Measurements from ENCODE around the gene HSD17B7. TPM values are rescaled to one million over a fixed set of nuclear protein-coding genes. Genes with fewer than 3 reads are reported as not detected.
"Not testable (repeated sequence)": the region's sequence is repeated elsewhere in the genome, so short reads cannot be mapped to it uniquely, and the experiment has no call there.

Gene HSD17B7
- total RNA-seq: 4.6 TPM
- long read RNA-seq, partial matches to known transcripts: 0 of 2 reads
- long read RNA-seq, other reads (novel, unspliced or antisense): 0 of 2 reads

DNA sequence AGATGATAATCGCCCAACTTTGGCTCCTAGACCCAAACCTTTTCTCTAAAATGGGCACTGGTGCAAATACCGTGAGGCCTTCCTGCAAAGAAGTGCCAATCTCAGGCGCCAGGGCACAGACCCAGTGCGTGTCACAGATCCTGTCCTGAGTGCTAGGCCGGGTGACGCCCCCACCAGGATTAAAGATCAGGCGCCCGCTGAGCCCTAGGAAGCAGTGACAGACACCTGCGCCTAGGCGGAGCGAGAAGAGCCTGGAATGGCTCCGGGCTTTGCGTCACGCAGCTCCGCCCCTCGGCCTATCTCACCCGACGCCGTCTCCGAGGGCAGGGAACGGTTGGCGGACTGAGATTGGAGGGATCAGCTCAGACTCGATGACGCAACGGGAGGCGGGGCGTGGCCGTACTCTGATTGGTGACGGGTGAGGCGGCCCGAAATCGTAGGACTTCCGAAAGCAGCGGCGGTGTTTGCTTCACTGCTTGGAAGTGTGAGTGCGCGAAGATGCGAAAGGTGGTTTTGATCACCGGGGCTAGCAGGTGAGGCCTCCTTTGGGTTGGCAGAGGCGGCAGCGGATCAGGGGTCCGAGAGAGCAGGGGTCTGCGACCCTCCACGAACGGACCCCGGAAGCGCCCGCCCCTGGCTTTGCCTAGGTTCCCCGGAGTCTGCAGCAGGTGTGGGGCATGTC is at the start of gene HSD17B7:
Gene HSD17B7 (plus strand): TSS at position 400 of the 682 bp plus-strand sequence. CDS start 99 bp downstream, at position 499.
- intact Hi-C loops (cut with DNase I): not testable (repeated sequence)

DNA sequence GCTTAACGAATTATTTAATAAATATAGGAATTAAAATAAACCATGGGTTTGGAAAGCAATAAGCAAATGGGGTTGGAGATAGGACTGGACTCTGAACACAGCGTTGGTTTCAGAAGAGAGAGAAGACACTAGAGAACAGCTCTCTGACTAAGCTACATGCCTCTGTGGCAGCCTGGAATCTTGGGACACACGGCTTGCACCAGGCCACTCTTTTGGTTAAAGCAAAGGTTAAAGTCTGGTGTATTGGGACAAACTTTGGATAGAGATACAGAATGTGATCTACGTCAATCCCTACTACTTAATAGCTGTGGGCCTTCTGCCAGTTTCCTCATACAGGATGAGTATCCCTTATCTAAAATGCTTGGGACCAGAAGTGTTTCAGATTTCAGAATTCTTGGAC is 49.7 kb upstream of the HSD17B7 start:
- no peak for DNase-seq (ENCODE audit: low spot score)
- intact Hi-C loops (cut with DNase I): no loop called here

More for the DNA sequence above, at the start of gene HSD17B7:
- peak; percentile 92 for DNase-seq (ENCODE audit: low spot score)

DNA sequence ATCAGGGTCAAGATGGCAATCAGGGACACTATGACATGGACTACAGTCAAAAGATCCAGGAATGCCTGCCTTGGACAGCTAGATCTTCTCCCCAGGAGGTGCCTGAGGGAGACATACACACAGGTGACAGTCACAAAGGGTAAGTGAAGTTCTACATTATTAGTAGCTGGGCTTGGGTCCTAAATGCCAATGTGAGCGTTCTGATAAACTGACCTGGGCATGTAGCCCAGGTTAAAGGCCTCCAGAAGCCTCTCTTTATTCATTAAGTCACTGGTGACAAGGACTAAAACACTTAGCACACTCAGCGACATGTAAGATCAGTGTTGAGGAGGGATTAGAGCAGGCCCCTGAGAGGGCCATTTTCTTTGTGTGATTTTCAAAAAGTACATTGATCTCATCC is 48.9 kb upstream of the HSD17B7 start:
- intact Hi-C loops (cut with DNase I): no loop called here
- no peak for DNase-seq (ENCODE audit: low spot score)

DNA sequence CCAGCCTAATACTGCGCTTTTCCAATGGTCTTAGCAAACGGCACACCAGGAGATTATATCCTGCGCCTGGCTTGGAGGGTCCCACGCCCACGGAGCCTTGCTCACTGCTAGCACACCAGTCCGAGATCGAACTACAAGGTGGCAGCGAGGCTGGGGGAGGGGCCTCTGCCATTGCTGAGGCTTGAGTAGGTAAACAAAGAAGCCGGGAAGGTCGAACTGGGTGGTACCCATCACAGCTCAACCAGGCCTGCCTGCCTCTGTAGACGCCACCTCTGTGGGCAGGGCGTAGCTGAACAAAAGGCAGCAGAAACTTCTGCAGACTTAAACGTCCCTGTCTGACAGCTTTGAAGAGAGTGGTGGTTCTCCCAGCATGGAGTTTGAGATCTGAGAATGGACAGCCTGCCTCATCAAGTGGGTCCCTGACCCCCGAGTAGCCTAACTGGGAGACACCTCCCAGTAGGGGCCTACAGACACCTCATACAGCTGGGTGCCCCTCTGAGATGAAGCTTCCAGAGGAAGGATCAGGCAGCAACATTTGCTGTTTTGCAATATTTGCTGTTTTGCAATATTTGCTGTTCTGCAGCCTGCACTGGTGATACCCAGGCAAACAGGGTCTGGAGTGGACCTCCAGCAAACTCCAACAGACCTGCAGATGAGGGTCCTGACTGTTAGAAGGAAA is 44.1 kb upstream of the HSD17B7 start:
- DNase-seq (ENCODE audit: low spot score); intact Hi-C loops (cut with DNase I): not testable (repeated sequence)

DNA sequence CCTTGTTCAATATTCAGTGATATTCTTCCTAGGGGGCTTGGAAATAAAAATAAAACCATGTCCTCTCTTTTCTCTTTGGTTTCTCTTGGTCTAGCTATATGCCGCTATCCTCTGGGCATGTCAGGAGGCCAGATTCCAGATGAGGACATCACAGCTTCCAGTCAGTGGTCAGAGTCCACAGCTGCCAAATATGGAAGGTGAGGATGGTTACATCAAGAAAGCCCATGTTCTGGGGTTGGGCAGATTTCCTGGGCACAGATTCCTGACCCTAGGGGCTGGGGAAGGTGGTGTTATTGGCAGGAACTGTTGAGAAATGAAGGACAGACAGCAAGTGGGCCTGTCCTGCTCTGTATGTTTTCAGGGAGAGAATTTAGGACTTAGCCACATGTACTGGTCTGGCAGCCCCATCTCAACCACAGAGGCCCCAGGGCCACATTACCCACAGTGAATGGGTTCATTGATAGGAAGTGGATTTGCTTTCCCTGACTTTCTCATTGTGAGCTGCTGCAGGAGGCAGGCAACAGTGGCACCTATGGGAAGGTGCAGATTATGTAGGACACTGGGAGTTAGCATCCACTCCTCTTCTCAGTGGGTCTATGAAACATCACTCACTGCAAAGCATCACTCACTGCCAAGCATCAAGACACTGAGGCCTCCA is 37.4 kb upstream of the HSD17B7 start:
- intact Hi-C loops (cut with DNase I): loop anchor here (5.0 kb wide), 1 partner anchor 141 kb away; no protein-coding TSS in a partner anchor
- no peak for DNase-seq (ENCODE audit: low spot score)

GRCh38 chr1:162753998-162754585 is 36.4 kb upstream of the HSD17B7 start:
- DNase-seq (ENCODE audit: low spot score): no peak
- intact Hi-C loops (cut with DNase I): loop anchor here (5.0 kb wide), 1 partner anchor 142 kb away; no protein-coding TSS in a partner anchor

DNA sequence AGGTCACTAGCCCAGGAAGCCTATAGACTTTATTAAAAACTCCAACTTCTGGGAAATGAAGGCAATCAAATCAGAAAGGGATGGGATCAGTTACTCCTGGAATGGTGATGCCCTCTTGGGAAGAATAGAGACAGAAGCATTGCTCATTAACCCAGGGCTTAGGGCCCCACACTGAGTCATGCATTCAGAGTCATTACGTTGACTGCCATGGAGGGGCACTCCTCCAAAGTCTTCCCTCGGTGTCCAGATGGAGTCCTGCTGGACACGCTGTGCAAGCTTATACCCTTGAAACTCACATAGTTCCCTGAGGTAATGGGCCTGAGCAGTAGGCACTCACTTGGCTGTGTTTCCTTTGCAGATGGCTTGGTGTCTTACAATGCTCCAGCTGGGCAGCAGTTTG is 35.2 kb upstream of the HSD17B7 start:
- DNase-seq (ENCODE audit: low spot score): no peak
- intact Hi-C loops (cut with DNase I): no loop called here

GRCh38 chr1:162756523-162756922 is 34.0 kb upstream of the HSD17B7 start:
- intact Hi-C loops (cut with DNase I): no loop called here
- DNase-seq (ENCODE audit: low spot score): no peak

- intact Hi-C loops (cut with DNase I): no loop called here
- no peak for DNase-seq (ENCODE audit: low spot score)
Observed at GRCh38 chr1:162757476-162757875, 33.0 kb upstream of the HSD17B7 start.

GRCh38 chr1:162765788-162766187 is 24.7 kb upstream of the HSD17B7 start:
- intact Hi-C loops (cut with DNase I): no loop called here
- no peak for DNase-seq (ENCODE audit: low spot score)

DNA sequence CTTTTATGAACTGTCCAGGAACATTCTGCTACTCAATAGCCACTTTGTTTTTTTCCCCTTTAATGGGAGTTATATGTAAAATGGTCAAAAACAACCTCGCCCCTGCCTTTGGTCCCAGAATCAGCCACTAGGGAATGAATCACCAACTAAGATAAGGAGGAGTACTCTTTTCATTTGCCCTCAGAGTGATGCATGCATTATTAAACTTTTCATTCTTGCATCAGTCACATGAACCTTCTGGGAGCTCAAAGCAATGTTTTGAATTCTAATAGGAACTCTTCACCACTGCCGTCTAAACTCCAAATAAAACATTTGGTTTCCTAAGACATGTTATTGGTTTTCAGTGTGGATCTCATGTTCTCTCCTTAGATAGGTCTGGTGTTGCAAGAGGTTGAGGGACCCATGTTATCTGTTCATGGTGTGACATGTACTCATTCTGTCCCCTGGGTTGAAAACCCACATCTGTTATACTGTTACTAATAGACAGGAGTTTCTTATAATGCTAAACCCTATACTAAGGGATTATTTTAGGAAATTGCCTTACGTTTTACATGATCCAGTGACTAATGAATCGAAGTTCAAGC is 17.8 kb upstream of the HSD17B7 start:
- no peak for DNase-seq (ENCODE audit: low spot score)
- intact Hi-C loops (cut with DNase I): no loop called here

- DNase-seq (ENCODE audit: low spot score): no peak
- intact Hi-C loops (cut with DNase I): no loop called here
Observed at GRCh38 chr1:162774007-162774406, 16.5 kb upstream of the HSD17B7 start.

DNA sequence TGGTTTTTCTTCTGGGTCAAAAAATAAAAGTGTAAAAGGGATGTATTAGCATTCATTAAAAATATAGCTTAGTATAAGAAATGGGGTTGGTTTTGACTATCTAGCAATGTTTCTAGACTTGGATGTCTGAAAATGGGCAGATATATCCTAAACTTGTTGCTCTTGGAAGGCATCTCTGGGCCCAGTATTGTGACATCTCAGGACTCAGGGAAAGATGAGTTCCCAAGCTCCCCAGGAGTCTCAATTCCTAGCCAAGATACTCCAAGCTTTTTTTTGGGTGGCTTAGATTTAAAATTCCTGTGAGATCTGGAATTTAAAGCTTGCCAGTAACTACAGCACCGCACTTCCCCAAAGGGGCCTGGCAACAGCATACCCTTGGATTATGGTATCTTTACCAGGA is 11.5 kb upstream of the HSD17B7 start:
- intact Hi-C loops (cut with DNase I): no loop called here
- no peak for DNase-seq (ENCODE audit: low spot score)

GRCh38 chr1:162782671-162783070 is 7.8 kb upstream of the HSD17B7 start:
- no peak for DNase-seq (ENCODE audit: low spot score)
- intact Hi-C loops (cut with DNase I): no loop called here

DNA sequence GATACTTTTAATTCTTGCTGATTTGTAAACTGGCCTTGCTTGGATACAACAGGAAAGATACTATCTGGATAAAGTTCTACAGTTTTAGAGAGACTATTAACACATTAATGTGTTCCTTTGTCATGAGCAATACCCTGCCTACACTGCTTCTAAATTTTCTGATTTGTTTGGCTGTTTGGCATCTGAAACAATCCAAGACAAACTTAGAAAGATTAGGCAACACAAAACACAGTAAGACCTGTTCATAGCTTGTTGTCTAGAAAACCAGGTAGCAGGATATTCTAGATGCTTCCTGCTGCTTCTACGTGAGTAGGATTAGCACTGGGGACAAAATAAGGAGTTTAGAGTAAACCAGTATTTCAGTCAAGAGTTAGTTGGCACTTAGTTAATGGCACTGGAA is 5.6 kb upstream of the HSD17B7 start:
- intact Hi-C loops (cut with DNase I); DNase-seq (ENCODE audit: low spot score): not testable (repeated sequence)

DNA sequence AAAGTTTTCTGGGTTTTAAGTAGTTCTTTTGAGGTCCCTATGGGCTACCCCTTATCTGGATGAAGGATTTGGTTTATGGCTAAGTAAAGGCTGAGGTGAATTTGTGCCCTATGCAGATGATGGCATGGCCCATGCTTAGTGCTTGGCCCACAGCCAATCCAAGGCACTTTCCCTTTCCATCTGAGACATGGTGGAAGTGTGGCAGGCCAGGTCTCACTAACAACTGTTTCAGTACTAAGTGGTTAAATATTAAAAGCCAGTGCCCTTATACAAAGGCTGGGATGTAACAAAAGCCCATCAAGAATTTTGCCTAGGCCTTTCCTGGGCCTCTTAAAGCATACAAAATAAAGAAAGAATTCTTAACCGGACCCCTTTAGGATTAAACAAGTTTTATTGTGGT is 1.7 kb upstream of the HSD17B7 start:
- intact Hi-C loops (cut with DNase I); DNase-seq (ENCODE audit: low spot score): not testable (repeated sequence)

DNA sequence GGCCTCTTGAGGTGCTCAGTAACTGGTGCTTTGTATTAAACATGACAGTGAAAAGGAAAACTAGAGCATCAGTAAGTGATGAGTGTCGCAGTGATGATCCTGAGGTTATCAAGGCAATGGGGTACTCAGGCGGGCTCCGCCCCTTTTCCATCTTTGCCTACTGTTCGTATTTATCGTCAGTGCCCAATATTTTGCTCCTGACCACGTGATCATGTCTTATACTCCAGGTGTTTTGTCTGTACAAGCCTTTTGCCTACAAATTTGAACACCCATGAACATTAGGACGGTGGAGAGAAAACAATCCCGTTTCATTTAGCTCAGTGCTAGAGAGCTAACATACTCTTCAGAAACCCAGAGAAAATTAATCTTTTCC is 469 bp downstream of the HSD17B7 start:
- DNase-seq (ENCODE audit: low spot score); intact Hi-C loops (cut with DNase I): not testable (repeated sequence)

- intact Hi-C loops (cut with DNase I); DNase-seq (ENCODE audit: low spot score): not testable (repeated sequence)
Observed at GRCh38 chr1:162794284-162794683, 3.8 kb downstream of the HSD17B7 start.

DNA sequence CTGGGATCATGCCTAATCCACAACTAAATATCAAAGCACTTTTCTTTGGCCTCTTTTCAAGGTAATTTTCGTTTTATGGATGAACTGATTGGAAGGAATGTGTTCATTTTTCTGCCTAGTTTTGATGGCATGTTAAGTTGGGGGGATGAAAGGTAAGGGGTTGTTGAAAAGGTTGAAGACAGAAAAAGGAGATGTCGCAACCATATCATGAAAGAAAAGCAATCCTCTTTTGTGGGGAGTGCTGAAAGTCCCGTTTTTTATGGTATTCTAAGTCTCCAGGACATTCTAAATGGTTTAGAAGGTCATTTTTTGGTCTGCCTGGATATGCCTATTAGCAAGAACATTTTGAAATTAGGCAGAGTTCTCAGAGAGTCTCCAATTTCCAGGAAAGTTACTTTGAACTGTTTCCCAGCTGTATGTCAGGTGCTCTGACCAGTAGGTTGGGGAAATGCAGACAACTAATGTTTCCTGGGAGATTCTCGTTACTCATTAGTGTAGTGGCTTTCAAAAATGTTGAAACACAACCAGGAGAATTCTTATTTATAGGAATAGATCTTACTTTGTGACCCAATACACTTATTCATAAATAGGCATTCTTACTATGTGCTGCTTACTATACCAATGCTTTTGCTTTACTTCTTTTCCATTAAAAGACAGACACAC is 6.2 kb downstream of the HSD17B7 start:
- intact Hi-C loops (cut with DNase I); DNase-seq (ENCODE audit: low spot score): not testable (repeated sequence)

All from cardiac septum (tissue), 1 donor.